Gastrocnemius medialis (tissue), 4 donors: ENCODE data around the gene HTR7. TPM values are rescaled to one million over a fixed set of nuclear protein-coding genes. Genes with fewer than 3 reads are reported as not detected.

Experiments
- ATAC-seq, 2 donors: fragments of 150-250 bp; one replicate each; pipeline ENCODE4 v1.9.1; 2016
- DNase-seq, 2 donors: peaks; one replicate each; pipeline ENCODE4 v3.0.0-alpha.2; 2019
- H3K27ac ChIP-seq, 4 donors: fragments of 200-600 bp; sonication (generic); 1 replicate in 1 of 4; 2 replicates in 3 of 4; pipeline ENCODE4 v1.5.1; 2016 to 2018; ENCODE audit warnings: mild to moderate bottlenecking in 2 of 4, moderate library complexity in 1 of 4
- H3K27me3 ChIP-seq, 3 donors: fragments of 200-600 bp; sonication (generic) in 2 of 3; 1 replicate in 1 of 3; 2 replicates in 2 of 3; pipeline versions ENCODE4 v1.5.1 to v1.6.0; 2016 to 2019; ENCODE audit warnings: mild to moderate bottlenecking in 1 of 3, moderate library complexity in 1 of 3
- H3K36me3 ChIP-seq, 2 donors: fragments of 200-600 bp; sonication (generic) in 1 of 2; one replicate each; pipeline ENCODE4 v1.5.1; 2017 to 2018
- H3K4me1 ChIP-seq, 2 donors: fragments of 200-600 bp; sonication (generic) in 1 of 2; one replicate each; pipeline ENCODE4 v1.5.1; 2016 to 2017; ENCODE audit warnings: mild to moderate bottlenecking in 2 of 2
- H3K4me3 ChIP-seq, 4 donors: fragments of 200-600 bp; sonication (generic) in 3 of 4; 1 replicate in 1 of 4; 2 replicates in 3 of 4; pipeline ENCODE4 v1.5.1; 2016 to 2019; ENCODE audit warnings: mild to moderate bottlenecking in 2 of 4
- H3K9me3 ChIP-seq, 3 donors: fragments of 200-600 bp; sonication (generic) in 2 of 3; 1 replicate in 1 of 3; 2 replicates in 2 of 3; pipeline ENCODE4 v1.5.1; 2016 to 2019
- POLR2A ChIP-seq, 2 donors: fragments of 450-650 bp; IDR thresholded peaks; one replicate each; pipeline ENCODE4 v1.6.1; 2017; ENCODE audit warnings: antibody characterized with exemption in 2 of 2, mild to moderate bottlenecking in 2 of 2, moderate library complexity in 2 of 2
- in situ Hi-C, 4 donors: fragments of 200-750 bp; cut with MboI; loops; one replicate each; pipeline versions ENCODE4 v1.15.0 to v1.8.0; 2017; ENCODE audit warnings: low sequenced_read_pairs in 4 of 4
- intact Hi-C: fragments of 100-400 bp; cut with DNase I; formaldehyde crosslinking; loops from one replicate; pipeline ENCODE4 v1.15.1; 2023; ENCODE audit warnings: low total_unique reads
- total RNA-seq, 4 donors: library from RNA; depleted of rRNA; stranded (reverse); fragments of >200 nt; gene quantifications; one replicate each; pipeline versions ENCODE4 v1.1.0 to v1.2.3, GENCODE V29; 2016
- TF ChIP-seq, protein P1 (sequence below), 5 experiments: fragments of 450-650 bp in 3 of 5; fragments of 200-600 bp in 2 of 5; sonication (generic) in 2 of 5; IDR thresholded peaks in 4 of 5; conservative IDR thresholded peaks in 1 of 5; 1 replicate in 4 of 5; 2 replicates in 1 of 5; pipeline ENCODE4 v1.5.1; 2016 to 2019; ENCODE audit warnings: antibody characterized with exemption in 5 of 5, mild to moderate bottlenecking in 3 of 5, moderate library complexity in 3 of 5

The HTR7 gene
- total RNA-seq, 4 donors from 2014 or later = 0.61 to 1.2 (median 0.85) TPM; not detected in 1

DNA sequence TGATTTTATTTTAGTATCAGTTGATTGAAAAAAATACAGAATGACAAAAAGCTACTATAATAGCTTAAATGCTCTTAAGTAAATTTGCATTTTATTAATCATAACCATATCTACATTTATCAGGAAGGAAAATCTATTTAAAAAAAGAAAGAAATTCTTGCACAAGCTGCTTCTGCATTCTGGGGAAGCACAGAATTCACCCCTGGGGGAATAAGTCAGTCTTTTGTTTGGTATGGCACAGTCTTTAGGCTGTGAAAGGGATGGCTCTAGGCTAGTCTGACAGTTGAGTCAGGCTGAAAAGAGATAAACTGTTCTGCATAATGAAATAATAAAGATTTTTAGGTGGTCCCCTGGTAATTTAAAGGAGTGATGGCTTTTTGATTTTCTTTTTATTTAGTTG lies 37.9 kb downstream of the HTR7 start:
- Histone ChIP-seq H3K27ac (no peak overlapping the region), H3K4me1 (no peaks in the 10 kb centered on the region), H3K36me3 (no peaks in the 10 kb centered on the region), H3K9me3 (no peaks in the 10 kb centered on the region), H3K27me3 (no peaks in the 10 kb centered on the region), H3K4me3 (no peak overlapping the region)
- ATAC-seq = no peak
- intact Hi-C loops (no loop called here), in situ Hi-C loops (no loop called here)
- no peak for DNase-seq
- no peak for TF ChIP-seq POLR2A (IDR thresholded peaks at IDR 0.05)
- TF ChIP-seq, protein P1, sequence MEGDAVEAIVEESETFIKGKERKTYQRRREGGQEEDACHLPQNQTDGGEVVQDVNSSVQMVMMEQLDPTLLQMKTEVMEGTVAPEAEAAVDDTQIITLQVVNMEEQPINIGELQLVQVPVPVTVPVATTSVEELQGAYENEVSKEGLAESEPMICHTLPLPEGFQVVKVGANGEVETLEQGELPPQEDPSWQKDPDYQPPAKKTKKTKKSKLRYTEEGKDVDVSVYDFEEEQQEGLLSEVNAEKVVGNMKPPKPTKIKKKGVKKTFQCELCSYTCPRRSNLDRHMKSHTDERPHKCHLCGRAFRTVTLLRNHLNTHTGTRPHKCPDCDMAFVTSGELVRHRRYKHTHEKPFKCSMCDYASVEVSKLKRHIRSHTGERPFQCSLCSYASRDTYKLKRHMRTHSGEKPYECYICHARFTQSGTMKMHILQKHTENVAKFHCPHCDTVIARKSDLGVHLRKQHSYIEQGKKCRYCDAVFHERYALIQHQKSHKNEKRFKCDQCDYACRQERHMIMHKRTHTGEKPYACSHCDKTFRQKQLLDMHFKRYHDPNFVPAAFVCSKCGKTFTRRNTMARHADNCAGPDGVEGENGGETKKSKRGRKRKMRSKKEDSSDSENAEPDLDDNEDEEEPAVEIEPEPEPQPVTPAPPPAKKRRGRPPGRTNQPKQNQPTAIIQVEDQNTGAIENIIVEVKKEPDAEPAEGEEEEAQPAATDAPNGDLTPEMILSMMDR (IDR thresholded peaks at IDR 0.05 in 4 of 5, conservative IDR thresholded peaks at IDR 0.05 in 1 of 5) = no peak

GRCh38 chr10:90818736-90819135 lies 39.1 kb downstream of the HTR7 start:
- Histone ChIP-seq H3K36me3 (no peaks in the 10 kb centered on the region), H3K4me1 (no peaks in the 10 kb centered on the region), H3K27me3 (no peaks in the 10 kb centered on the region), H3K27ac (no peak overlapping the region), H3K4me3 (no peak overlapping the region), H3K9me3 (no peaks in the 10 kb centered on the region)
- in situ Hi-C loops = no loop called here
- intact Hi-C loops = no loop called here
- DNase-seq = no peak
- no peak for TF ChIP-seq POLR2A (IDR thresholded peaks at IDR 0.05)
- TF ChIP-seq, protein P1 (IDR thresholded peaks at IDR 0.05 in 4 of 5, conservative IDR thresholded peaks at IDR 0.05 in 1 of 5) = no peak
- no peak for ATAC-seq

DNA sequence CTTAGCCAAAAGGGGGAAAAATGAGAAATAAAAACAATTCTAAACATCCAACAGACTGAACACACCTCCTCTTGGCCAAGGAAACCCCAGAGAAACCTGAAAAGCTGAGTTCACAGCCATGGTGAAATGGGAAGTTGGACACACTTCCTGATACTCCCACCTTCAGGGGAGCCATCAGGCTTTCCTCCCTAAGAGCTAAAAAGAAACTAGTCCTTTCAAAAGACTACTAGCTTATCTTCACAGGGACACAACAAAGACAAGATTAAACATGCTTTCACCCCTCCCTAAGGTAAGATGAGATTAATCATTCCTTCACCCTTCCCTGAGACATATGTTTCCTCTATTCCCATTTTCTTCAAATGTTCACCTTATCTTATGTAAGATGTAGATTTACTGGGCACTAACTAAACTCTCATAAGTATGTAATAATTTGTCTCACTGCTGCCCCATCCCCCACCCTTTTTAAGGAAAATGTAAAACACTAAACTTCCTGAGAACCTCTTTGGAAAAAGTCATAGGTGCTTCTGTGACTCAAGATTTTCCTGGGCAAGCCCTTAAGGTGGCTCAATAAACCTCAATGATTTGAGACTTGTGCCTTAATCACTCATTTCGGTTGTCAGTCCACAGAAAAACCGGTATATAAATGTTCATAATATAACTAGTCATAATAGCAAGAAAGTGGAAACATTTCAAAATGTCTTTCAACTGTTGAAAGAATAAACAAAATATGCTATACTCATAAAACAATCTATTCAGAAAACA lies 40.5 kb downstream of the HTR7 start:
- H3K4me1 ChIP-seq = no peaks in the 10 kb centered on the region
- DNase-seq (no peak), ATAC-seq (no peak)
- H3K36me3 ChIP-seq = no peaks in the 10 kb centered on the region
- TF ChIP-seq, protein P1 (IDR thresholded peaks at IDR 0.05 in 4 of 5, conservative IDR thresholded peaks at IDR 0.05 in 1 of 5) = no peak
- TF ChIP-seq POLR2A (IDR thresholded peaks at IDR 0.05) = no peak
- in situ Hi-C loops = no loop called here
- H3K27me3 ChIP-seq = no peaks in the 10 kb centered on the region
- H3K4me3 ChIP-seq = no peak overlapping the region
- intact Hi-C loops = no loop called here
- H3K9me3 ChIP-seq = no peaks in the 10 kb centered on the region
- H3K27ac ChIP-seq = no peak overlapping the region

DNA sequence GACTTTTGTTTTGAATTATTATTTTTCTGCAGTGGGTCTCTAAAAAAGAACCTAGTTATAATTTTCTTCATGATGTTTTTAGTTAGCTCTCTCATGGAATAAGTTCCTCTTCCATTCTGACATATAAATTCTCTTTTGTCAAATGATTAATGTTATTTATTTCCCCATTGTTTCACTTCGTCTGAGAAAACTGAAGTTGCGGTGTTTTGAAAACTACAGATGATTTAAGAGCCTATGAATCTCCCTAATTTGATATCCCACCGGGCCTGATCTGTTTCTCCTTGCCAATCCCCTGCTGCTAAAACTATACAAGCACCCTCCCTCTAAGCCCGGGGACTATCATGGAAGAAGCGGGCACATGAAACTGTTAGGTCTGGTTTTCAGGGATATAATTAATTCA lies 41.4 kb downstream of the HTR7 start:
- intact Hi-C loops (no loop called here), in situ Hi-C loops (no loop called here)
- TF ChIP-seq, protein P1 (IDR thresholded peaks at IDR 0.05 in 4 of 5, conservative IDR thresholded peaks at IDR 0.05 in 1 of 5) = no peak
- TF ChIP-seq POLR2A (IDR thresholded peaks at IDR 0.05) = no peak
- Histone ChIP-seq H3K27ac (no peak overlapping the region), H3K36me3 (no peaks in the 10 kb centered on the region), H3K27me3 (no peaks in the 10 kb centered on the region), H3K4me3 (no peak overlapping the region), H3K4me1 (no peaks in the 10 kb centered on the region), H3K9me3 (no peaks in the 10 kb centered on the region)
- no peak for ATAC-seq
- DNase-seq = no peak
